Measurements from ENCODE around the gene IKZF4.
"Not testable (repeated sequence)": the region's sequence is repeated elsewhere in the genome, so short reads cannot be mapped to it uniquely, and the experiment has no call there.

IKZF4 gene

DNA sequence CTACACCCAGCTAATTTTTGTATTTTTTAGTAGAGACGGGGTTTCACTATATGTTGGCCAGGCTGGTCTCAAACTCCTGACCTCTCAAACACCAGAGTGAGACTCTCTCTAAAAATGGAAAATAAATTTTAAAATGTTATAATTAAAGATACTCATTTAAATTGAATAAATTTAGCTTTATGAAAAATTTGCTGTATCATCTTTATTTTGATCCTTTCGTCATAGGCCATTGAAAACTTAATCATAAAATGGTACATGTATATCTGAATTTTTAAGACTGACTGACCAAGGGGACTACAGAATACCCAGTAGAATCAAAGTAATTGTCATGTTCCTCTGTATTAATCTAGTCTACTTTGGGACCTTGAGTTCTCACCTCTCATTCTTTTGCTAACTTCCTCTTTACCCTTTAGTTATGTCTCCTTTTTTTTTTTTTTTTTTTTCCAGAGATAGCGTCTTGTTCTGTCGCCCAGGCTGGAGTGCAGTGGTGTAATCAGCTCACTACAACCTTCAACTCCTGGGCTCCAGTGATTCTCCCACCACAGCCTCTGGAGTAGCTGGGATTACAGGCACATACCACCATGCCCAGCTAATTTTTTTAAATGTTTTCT is 37.5 kb upstream of the IKZF4 start:
- H4K20me1 ChIP-seq (ENCODE audit: low read depth, low read length) = no peaks in the 10 kb centered on the region
- no peak for TF ChIP-seq EZH2phosphoT487 (conservative IDR thresholded peaks at IDR 0.05; ENCODE audit: low read length)
- TF ChIP-seq, protein P1, sequence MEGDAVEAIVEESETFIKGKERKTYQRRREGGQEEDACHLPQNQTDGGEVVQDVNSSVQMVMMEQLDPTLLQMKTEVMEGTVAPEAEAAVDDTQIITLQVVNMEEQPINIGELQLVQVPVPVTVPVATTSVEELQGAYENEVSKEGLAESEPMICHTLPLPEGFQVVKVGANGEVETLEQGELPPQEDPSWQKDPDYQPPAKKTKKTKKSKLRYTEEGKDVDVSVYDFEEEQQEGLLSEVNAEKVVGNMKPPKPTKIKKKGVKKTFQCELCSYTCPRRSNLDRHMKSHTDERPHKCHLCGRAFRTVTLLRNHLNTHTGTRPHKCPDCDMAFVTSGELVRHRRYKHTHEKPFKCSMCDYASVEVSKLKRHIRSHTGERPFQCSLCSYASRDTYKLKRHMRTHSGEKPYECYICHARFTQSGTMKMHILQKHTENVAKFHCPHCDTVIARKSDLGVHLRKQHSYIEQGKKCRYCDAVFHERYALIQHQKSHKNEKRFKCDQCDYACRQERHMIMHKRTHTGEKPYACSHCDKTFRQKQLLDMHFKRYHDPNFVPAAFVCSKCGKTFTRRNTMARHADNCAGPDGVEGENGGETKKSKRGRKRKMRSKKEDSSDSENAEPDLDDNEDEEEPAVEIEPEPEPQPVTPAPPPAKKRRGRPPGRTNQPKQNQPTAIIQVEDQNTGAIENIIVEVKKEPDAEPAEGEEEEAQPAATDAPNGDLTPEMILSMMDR (IDR thresholded peaks at IDR 0.05; ENCODE audit: insufficient read depth, low read length, poor library complexity, severe bottlenecking) = no peak
- no peaks in the 10 kb centered on the region for H3K36me3 ChIP-seq (ENCODE audit: low read length)
- no peak overlapping the region for H2AFZ ChIP-seq (ENCODE audit: low read depth, low read length, severe bottlenecking)
- H3K9me2 ChIP-seq (replicated peaks; ENCODE audit: insufficient read depth, low read length) = no peaks in the 10 kb centered on the region
- H3K4me3 ChIP-seq (ENCODE audit: insufficient read depth, low read length, poor library complexity, severe bottlenecking) = no peak overlapping the region
- no peaks in the 10 kb centered on the region for H3K27me3 ChIP-seq (ENCODE audit: low read length)
- no peak overlapping the region for H3K4me2 ChIP-seq (ENCODE audit: low read depth, low read length, poor library complexity, severe bottlenecking)
- no peaks in the 10 kb centered on the region for H3K9me3 ChIP-seq (ENCODE audit: insufficient read depth, low read length)
- no peak overlapping the region for H3K27ac ChIP-seq (ENCODE audit: low read depth, low read length)
- no peaks in the 10 kb centered on the region; the same call in 1 of the 2 replicates for H3K79me2 ChIP-seq (ENCODE audit: insufficient read depth, low read length)
- no peak overlapping the region for H3K9ac ChIP-seq (ENCODE audit: low read length)
- no peaks in the 10 kb centered on the region for H3F3A ChIP-seq (ENCODE audit: insufficient read depth)

DNA sequence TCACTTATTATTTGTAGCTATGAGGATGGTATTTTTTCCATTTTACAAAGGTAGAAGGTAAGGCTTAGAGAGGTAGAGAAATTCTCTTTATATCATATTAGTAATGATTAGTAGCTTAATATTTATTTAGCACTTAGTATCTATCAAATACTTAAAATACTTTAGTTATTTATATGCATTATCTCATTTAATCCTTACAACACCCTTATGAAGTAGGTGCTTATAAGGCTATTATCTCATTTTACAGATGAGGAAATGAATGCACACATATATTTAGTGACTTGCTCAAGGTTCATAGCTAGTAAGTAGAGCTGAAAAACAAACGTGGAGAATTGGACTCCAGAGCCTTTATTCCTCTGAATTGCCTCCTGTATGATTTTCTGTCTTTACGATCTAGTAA is 36.0 kb upstream of the IKZF4 start:
- Histone ChIP-seq H4K20me1 (ENCODE audit: low read depth, low read length) (no peaks in the 10 kb centered on the region), H3K79me2 (ENCODE audit: insufficient read depth, low read length) (no peaks in the 10 kb centered on the region; the same call in 1 of the 2 replicates), H3K9me2 (replicated peaks; ENCODE audit: insufficient read depth, low read length) (no peaks in the 10 kb centered on the region), H3K36me3 (ENCODE audit: low read length) (no peaks in the 10 kb centered on the region), H3K9ac (ENCODE audit: low read length) (no peak overlapping the region), H3F3A (ENCODE audit: insufficient read depth) (no peaks in the 10 kb centered on the region), H3K27me3 (ENCODE audit: low read length) (no peaks in the 10 kb centered on the region), H3K4me2 (ENCODE audit: low read depth, low read length, poor library complexity, severe bottlenecking) (no peak overlapping the region), H3K27ac (ENCODE audit: low read depth, low read length) (no peak overlapping the region), H3K4me3 (ENCODE audit: insufficient read depth, low read length, poor library complexity, severe bottlenecking) (no peak overlapping the region), H3K9me3 (ENCODE audit: insufficient read depth, low read length) (no peaks in the 10 kb centered on the region), H2AFZ (ENCODE audit: low read depth, low read length, severe bottlenecking) (no peak overlapping the region)
- no peak for TF ChIP-seq EZH2phosphoT487 (conservative IDR thresholded peaks at IDR 0.05; ENCODE audit: low read length)
- TF ChIP-seq, protein P1 (IDR thresholded peaks at IDR 0.05; ENCODE audit: insufficient read depth, low read length, poor library complexity, severe bottlenecking) = no peak

DNA sequence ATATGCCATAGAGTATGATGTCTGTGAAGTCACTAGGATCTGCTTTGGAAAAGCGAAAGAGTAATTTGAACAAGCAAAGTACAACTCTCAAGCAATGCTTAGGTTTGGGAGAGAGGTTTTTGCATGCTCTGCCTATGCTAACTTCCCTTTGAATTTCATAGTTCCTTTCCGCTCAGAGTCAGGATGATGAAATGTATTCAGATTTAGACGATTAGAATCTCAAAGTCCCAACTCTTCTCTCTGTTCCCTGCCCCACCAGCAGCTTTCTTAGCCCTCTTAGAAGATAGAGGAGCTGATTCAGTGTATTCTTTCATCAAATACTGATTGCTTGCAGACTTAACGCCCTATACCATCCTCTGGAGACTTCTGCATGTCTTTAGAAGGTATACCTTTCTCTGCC is 35.5 kb upstream of the IKZF4 start:
- no peaks in the 10 kb centered on the region for H3K9me3 ChIP-seq (ENCODE audit: insufficient read depth, low read length)
- H3K36me3 ChIP-seq (ENCODE audit: low read length) = no peaks in the 10 kb centered on the region
- H2AFZ ChIP-seq (ENCODE audit: low read depth, low read length, severe bottlenecking) = no peak overlapping the region
- H3K27me3 ChIP-seq (ENCODE audit: low read length) = no peaks in the 10 kb centered on the region
- H3K9ac ChIP-seq (ENCODE audit: low read length) = no peak overlapping the region
- no peak overlapping the region for H3K4me2 ChIP-seq (ENCODE audit: low read depth, low read length, poor library complexity, severe bottlenecking)
- no peak for TF ChIP-seq EZH2phosphoT487 (conservative IDR thresholded peaks at IDR 0.05; ENCODE audit: low read length)
- no peaks in the 10 kb centered on the region for H4K20me1 ChIP-seq (ENCODE audit: low read depth, low read length)
- no peaks in the 10 kb centered on the region; the same call in 1 of the 2 replicates for H3K79me2 ChIP-seq (ENCODE audit: insufficient read depth, low read length)
- no peak overlapping the region for H3K4me3 ChIP-seq (ENCODE audit: insufficient read depth, low read length, poor library complexity, severe bottlenecking)
- no peaks in the 10 kb centered on the region for H3K9me2 ChIP-seq (replicated peaks; ENCODE audit: insufficient read depth, low read length)
- H3K27ac ChIP-seq (ENCODE audit: low read depth, low read length) = no peak overlapping the region
- H3F3A ChIP-seq (ENCODE audit: insufficient read depth) = no peaks in the 10 kb centered on the region

DNA sequence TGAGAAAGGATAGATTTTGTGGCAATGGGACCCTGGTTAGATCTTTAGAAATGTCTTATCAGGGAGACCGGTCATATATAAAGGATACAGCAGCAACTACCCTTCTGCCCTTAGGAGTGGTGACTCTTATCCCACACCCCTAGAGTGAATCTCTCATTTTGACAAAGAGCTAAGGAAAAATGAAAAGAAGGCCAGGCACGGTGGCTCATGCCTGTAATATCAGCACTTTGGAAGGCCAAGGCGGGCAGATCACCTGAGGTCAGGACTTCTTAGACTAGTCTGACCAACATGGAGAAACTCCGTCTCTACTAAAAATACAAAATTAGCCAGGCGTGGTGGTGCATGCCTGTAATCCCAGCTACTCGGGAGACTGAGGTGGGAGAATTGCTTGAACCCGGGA is 34.9 kb upstream of the IKZF4 start:
- not testable (repeated sequence) for H3K36me3 ChIP-seq (ENCODE audit: low read length); H3K27ac ChIP-seq (ENCODE audit: low read depth, low read length); H3K9me2 ChIP-seq (replicated peaks; ENCODE audit: insufficient read depth, low read length); H3K4me2 ChIP-seq (ENCODE audit: low read depth, low read length, poor library complexity, severe bottlenecking); H2AFZ ChIP-seq (ENCODE audit: low read depth, low read length, severe bottlenecking); H3K27me3 ChIP-seq (ENCODE audit: low read length); H3K4me3 ChIP-seq (ENCODE audit: insufficient read depth, low read length, poor library complexity, severe bottlenecking); H3K9me3 ChIP-seq (ENCODE audit: insufficient read depth, low read length); H3K79me2 ChIP-seq (ENCODE audit: insufficient read depth, low read length); H4K20me1 ChIP-seq (ENCODE audit: low read depth, low read length); H3F3A ChIP-seq (ENCODE audit: insufficient read depth); H3K9ac ChIP-seq (ENCODE audit: low read length)

Measured in SU-DHL-6 (cell line).